HepG2 (cell line): ENCODE measurements around the gene ANKEF1. TPM values are rescaled to one million over a fixed set of nuclear protein-coding genes. Genes with fewer than 3 reads are reported as not detected.

Source experiments
- ATAC-seq: fragments of 200-7000 bp; cut with Tn5 transposase; 3 replicates; pipeline ENCODE4 v1.9.1; 2020; ENCODE audit warnings: mild to moderate bottlenecking, moderate library complexity
- BruUV-seq: library from RNA; stranded (reverse); fragments of 400-500 nt; replicated peaks from 2 replicates; lab custom pipeline; 2021; lab: Mats Ljungman, UMichigan
- CTCF ChIA-PET: fragments of 300-600 bp; formaldehyde crosslinking; extraction: SDS; loops from one replicate; lab custom pipeline; 2021; ENCODE audit warnings: low total read pairs, inconsistent platforms, low intra/inter-chr PET ratio; lab: Yijun Ruan, JAX
- POLR2A ChIA-PET: fragments of 350-600 bp; sonication (Branson Sonifier 250); formaldehyde crosslinking; loops from one replicate; lab custom pipeline; 2020; ENCODE audit warnings: antibody characterized with exemption, inconsistent platforms; lab: Yijun Ruan, JAX
- DNase-seq: peaks from one replicate; pipeline ENCODE4 v3.0.0-alpha.2; 2015; ENCODE audit warnings: low spot score
- FAIRE-seq: peaks from 3 replicates; lab custom pipeline; 2011; peaks lifted over from hg19 to GRCh38; lab: Jason Lieb, UNC
- H2AFZ ChIP-seq: one replicate; pipeline ENCODE4 v1.6.1; 2011; ENCODE audit warnings: low read length, inconsistent platforms
- H3K27ac ChIP-seq: fragments of 300-600 bp; 3 replicates; pipeline ENCODE4 v1.8.0; 2011; ENCODE audit warnings: mixed run types, mild to moderate bottlenecking, mixed read lengths, low read length, inconsistent platforms; ENCODE audit not compliant: insufficient read depth; ENCODE audit errors: extremely low read length
- H3K27me3 ChIP-seq, 2 experiments: fragments of 200-600 bp in 1 of 2; 2 replicates in 1 of 2; 3 replicates in 1 of 2; pipeline versions ENCODE4 v1.6.0 to v1.8.0; 2011; ENCODE audit warnings: low read length in 2 of 2, mild to moderate bottlenecking in 2 of 2, moderate library complexity in 2 of 2, inconsistent platforms in 1 of 2; ENCODE audit not compliant: insufficient read depth in 2 of 2, control insufficient read depth in 1 of 2
- H3K36me3 ChIP-seq, 2 experiments: fragments of 200-600 bp in 1 of 2; replicated peaks in 1 of 2; 2 replicates in 1 of 2; 3 replicates in 1 of 2; pipeline versions ENCODE4 v1.5.1 to v1.8.0; 2011; ENCODE audit warnings: low read length in 2 of 2, inconsistent platforms in 1 of 2; ENCODE audit not compliant: insufficient read depth in 2 of 2, control insufficient read depth in 1 of 2
- H3K4me1 ChIP-seq: 2 replicates; pipeline ENCODE4 v1.5.1; 2012; ENCODE audit warnings: low read length, inconsistent platforms; ENCODE audit not compliant: insufficient read depth
- H3K4me2 ChIP-seq: 2 replicates; pipeline ENCODE4 v1.6.0; 2011; ENCODE audit warnings: low read depth, low read length, inconsistent platforms
- H3K4me3 ChIP-seq, 3 experiments: fragments of 200-600 bp in 1 of 3; sonication (generic), shearing (Covaris generic) in 1 of 3; replicated peaks in 1 of 3; 2 replicates each; pipeline ENCODE4 v1.5.1; 2011 to 2016; ENCODE audit warnings: low read length in 3 of 3, inconsistent platforms in 2 of 3, low read depth in 2 of 3, mild to moderate bottlenecking in 2 of 3, control low read depth in 1 of 3, mixed read lengths in 1 of 3; ENCODE audit not compliant: insufficient read depth in 1 of 3
- H3K79me2 ChIP-seq: one replicate; pipeline ENCODE4 v1.6.1; 2011; ENCODE audit warnings: low read length, inconsistent platforms; ENCODE audit not compliant: insufficient read depth
- H3K9ac ChIP-seq: 2 replicates; pipeline ENCODE4 v1.6.0; 2011; ENCODE audit warnings: mild to moderate bottlenecking, low read depth, low read length, inconsistent platforms; ENCODE audit not compliant: insufficient read depth
- H3K9me3 ChIP-seq: 2 replicates; pipeline ENCODE4 v1.5.1; 2012; ENCODE audit warnings: mild to moderate bottlenecking, low read length
- H4K20me1 ChIP-seq: 2 replicates; pipeline ENCODE4 v1.6.0; 2011; ENCODE audit warnings: inconsistent platforms, mild to moderate bottlenecking, low read length, moderate library complexity; ENCODE audit not compliant: insufficient read depth
- KLF16 ChIP-seq, 2 experiments: sonication (generic) in 1 of 2; formaldehyde crosslinking in 1 of 2; IDR thresholded peaks; 2 replicates each; pipeline versions ENCODE4 v1.6.1 to v1.8.0; 2016 to 2023; ENCODE audit warnings: missing genetic modification reagents in 2 of 2, missing compliant biosample characterization in 1 of 2
- NBN ChIP-seq: fragments of 450-650 bp; conservative IDR thresholded peaks from 2 replicates; pipeline ENCODE4 v1.6.1; 2017
- SOX5 ChIP-seq: IDR thresholded peaks from 2 replicates; pipeline ENCODE4 v1.6.1; 2016; ENCODE audit warnings: borderline replicate concordance
- ZC3H4 ChIP-seq: sonication (generic); formaldehyde crosslinking; IDR thresholded peaks from 2 replicates; pipeline ENCODE4 v1.4.0; 2020; ENCODE audit warnings: missing genetic modification reagents, borderline replicate concordance
- ZFP36 ChIP-seq: fragments of 150-350 bp; IDR thresholded peaks from 2 replicates; pipeline ENCODE4 v1.6.1; 2018; ENCODE audit warnings: borderline replicate concordance, low read length, low read depth; ENCODE audit not compliant: partially characterized antibody
- ZFP62 ChIP-seq: sonication (generic); formaldehyde crosslinking; IDR thresholded peaks from 2 replicates; pipeline ENCODE4 v1.4.0; 2020; ENCODE audit warnings: missing genetic modification reagents
- ZNF432 ChIP-seq: sonication (generic); formaldehyde crosslinking; IDR thresholded peaks from 2 replicates; pipeline ENCODE4 v1.5.0; 2020; ENCODE audit warnings: missing genetic modification reagents, mild to moderate bottlenecking, borderline replicate concordance
- ZNF619 ChIP-seq: sonication (generic); formaldehyde crosslinking; IDR thresholded peaks from 2 replicates; pipeline ENCODE4 v1.4.0; 2020; ENCODE audit warnings: mild to moderate bottlenecking, missing genetic modification reagents
- ZSCAN12 ChIP-seq: sonication (generic); formaldehyde crosslinking; IDR thresholded peaks from 2 replicates; pipeline ENCODE4 v1.9.0; 2021; ENCODE audit warnings: mild to moderate bottlenecking, missing genetic modification reagents
- WGBS: methylation state at CpG from one replicate; pipeline ENCODE4 v1.1.6; 2017; ENCODE audit warnings: low lambda C conversion rate; 5-methylcytosine and 5-hydroxymethylcytosine counted together
- in situ Hi-C: cut with HindIII; loops from 2 replicates; pipeline ENCODE4 v1.10.0; 2017; ENCODE audit warnings: low pct_unique_long_range_greater_than_20kb; ENCODE audit not compliant: extremely low pct_ligation_motif_present
- intact Hi-C: fragments of 100-400 bp; cut with micrococcal nuclease; formaldehyde crosslinking; loops from one replicate; pipeline ENCODE4 v1.10.0; 2022; ENCODE audit not compliant: unreplicated experiment
- polyA plus RNA-seq, 8 experiments: library from polyadenylated mRNA; depleted of rRNA in 3 of 8; stranded (reverse) in 7 of 8; unstranded in 1 of 8; fragments of >200 nt; fragmentation: Illumina TruSeq in 4 of 8; extraction: Trizol in 4 of 8; gene quantifications; 2 replicates each; pipeline versions ENCODE4 v1.2.1 to v1.2.3, GENCODE V29; 2011 to 2016; ENCODE audit warnings: low read depth in 4 of 8, missing spikeins in 1 of 8, mixed read lengths in 1 of 8; ENCODE audit not compliant: insufficient read depth in 1 of 8
- total RNA-seq, 5 experiments: library from RNA; depleted of rRNA; stranded (reverse); fragments of >200 nt; fragmentation: Illumina TruSeq; extraction: Trizol; gene quantifications; 2 replicates each; pipeline ENCODE4 v1.2.3, GENCODE V29; 2016; ENCODE audit warnings: low read depth in 1 of 5
- TF ChIP-seq, protein P1 (sequence below): IDR thresholded peaks from 2 replicates; pipeline ENCODE4 v1.6.1; 2012; ENCODE audit warnings: low read length, improper control_type of control experiment
- TF ChIP-seq, protein P2 (sequence below): sonication (generic); formaldehyde crosslinking; IDR thresholded peaks from 2 replicates; pipeline ENCODE4 v1.9.0; 2021; ENCODE audit warnings: missing genetic modification reagents, borderline replicate concordance
- TF ChIP-seq, protein P3 (sequence below): sonication (generic); formaldehyde crosslinking; IDR thresholded peaks from 2 replicates; pipeline ENCODE4 v1.5.1; 2020; ENCODE audit warnings: missing genetic modification reagents, mild to moderate bottlenecking, borderline replicate concordance

Gene ANKEF1
- total and polyA plus RNA-seq, 2 of the 13 experiments (the other 11 are each of a cell fraction or from before 2014, with no cell fraction given) = 3.1 to 8.6 TPM

DNA sequence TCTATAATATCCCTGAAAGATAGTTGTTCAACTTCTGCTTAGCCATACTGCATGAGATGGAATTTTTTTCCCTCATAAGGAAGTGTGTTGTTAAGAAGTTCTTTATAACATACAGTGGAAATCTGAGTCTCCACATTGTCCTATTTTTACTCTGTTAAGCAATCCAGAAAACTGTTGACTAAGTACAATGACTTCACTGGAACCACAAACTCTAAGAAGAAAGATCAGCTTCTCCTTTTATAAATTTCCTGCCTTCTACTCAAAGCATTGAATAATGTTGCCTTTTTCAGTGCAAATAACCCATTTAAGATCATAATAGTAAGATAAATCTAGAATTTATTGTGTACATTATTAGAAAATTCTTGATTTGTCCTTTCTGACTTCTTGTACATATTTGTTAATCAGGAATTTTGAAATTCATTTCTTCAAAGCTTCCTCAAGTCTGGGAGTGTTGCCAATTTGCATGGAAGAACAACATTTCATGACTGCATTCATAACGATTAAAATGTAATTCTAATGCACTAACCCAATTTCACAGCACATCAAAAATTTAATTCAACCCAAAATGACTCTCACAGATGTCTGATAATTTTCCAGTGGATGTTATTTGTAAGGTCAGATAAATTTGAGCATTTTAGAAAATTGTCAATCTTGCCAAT lies 45.6 kb upstream of the ANKEF1 start:
- no peak for DNase-seq
- POLR2A ChIA-PET = no interaction called here
- TF ChIP-seq SOX5 (CRISPR knock-in tag) = no peak
- TF ChIP-seq NBN = no peak
- TF ChIP-seq, protein P1, sequence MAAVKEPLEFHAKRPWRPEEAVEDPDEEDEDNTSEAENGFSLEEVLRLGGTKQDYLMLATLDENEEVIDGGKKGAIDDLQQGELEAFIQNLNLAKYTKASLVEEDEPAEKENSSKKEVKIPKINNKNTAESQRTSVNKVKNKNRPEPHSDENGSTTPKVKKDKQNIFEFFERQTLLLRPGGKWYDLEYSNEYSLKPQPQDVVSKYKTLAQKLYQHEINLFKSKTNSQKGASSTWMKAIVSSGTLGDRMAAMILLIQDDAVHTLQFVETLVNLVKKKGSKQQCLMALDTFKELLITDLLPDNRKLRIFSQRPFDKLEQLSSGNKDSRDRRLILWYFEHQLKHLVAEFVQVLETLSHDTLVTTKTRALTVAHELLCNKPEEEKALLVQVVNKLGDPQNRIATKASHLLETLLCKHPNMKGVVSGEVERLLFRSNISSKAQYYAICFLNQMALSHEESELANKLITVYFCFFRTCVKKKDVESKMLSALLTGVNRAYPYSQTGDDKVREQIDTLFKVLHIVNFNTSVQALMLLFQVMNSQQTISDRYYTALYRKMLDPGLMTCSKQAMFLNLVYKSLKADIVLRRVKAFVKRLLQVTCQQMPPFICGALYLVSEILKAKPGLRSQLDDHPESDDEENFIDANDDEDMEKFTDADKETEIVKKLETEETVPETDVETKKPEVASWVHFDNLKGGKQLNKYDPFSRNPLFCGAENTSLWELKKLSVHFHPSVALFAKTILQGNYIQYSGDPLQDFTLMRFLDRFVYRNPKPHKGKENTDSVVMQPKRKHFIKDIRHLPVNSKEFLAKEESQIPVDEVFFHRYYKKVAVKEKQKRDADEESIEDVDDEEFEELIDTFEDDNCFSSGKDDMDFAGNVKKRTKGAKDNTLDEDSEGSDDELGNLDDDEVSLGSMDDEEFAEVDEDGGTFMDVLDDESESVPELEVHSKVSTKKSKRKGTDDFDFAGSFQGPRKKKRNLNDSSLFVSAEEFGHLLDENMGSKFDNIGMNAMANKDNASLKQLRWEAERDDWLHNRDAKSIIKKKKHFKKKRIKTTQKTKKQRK = no peak
- no peak for TF ChIP-seq ZFP36
- TF ChIP-seq, protein P2, sequence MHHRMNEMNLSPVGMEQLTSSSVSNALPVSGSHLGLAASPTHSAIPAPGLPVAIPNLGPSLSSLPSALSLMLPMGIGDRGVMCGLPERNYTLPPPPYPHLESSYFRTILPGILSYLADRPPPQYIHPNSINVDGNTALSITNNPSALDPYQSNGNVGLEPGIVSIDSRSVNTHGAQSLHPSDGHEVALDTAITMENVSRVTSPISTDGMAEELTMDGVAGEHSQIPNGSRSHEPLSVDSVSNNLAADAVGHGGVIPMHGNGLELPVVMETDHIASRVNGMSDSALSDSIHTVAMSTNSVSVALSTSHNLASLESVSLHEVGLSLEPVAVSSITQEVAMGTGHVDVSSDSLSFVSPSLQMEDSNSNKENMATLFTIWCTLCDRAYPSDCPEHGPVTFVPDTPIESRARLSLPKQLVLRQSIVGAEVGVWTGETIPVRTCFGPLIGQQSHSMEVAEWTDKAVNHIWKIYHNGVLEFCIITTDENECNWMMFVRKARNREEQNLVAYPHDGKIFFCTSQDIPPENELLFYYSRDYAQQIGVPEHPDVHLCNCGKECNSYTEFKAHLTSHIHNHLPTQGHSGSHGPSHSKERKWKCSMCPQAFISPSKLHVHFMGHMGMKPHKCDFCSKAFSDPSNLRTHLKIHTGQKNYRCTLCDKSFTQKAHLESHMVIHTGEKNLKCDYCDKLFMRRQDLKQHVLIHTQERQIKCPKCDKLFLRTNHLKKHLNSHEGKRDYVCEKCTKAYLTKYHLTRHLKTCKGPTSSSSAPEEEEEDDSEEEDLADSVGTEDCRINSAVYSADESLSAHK (CRISPR knock-in tag) = no peak
- TF ChIP-seq ZC3H4 (CRISPR knock-in tag) = no peak
- no peak for TF ChIP-seq ZSCAN12 (CRISPR knock-in tag)
- no peak for TF ChIP-seq ZNF432
- no peak for TF ChIP-seq KLF16 (CRISPR knock-in tag; IDR thresholded peaks at IDR 0.05)
- TF ChIP-seq, protein P3, sequence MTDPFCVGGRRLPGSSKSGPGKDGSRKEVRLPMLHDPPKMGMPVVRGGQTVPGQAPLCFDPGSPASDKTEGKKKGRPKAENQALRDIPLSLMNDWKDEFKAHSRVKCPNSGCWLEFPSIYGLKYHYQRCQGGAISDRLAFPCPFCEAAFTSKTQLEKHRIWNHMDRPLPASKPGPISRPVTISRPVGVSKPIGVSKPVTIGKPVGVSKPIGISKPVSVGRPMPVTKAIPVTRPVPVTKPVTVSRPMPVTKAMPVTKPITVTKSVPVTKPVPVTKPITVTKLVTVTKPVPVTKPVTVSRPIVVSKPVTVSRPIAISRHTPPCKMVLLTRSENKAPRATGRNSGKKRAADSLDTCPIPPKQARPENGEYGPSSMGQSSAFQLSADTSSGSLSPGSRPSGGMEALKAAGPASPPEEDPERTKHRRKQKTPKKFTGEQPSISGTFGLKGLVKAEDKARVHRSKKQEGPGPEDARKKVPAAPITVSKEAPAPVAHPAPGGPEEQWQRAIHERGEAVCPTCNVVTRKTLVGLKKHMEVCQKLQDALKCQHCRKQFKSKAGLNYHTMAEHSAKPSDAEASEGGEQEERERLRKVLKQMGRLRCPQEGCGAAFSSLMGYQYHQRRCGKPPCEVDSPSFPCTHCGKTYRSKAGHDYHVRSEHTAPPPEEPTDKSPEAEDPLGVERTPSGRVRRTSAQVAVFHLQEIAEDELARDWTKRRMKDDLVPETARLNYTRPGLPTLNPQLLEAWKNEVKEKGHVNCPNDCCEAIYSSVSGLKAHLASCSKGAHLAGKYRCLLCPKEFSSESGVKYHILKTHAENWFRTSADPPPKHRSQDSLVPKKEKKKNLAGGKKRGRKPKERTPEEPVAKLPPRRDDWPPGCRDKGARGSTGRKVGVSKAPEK (CRISPR knock-in tag) = no peak
- no peak for TF ChIP-seq ZNF619 (CRISPR knock-in tag)
- no peak for TF ChIP-seq ZFP62

More for the DNA sequence above, 45.6 kb upstream of the ANKEF1 start:
- CTCF ChIA-PET = no interaction called here
- H3K4me2 ChIP-seq = no peak overlapping the region
- no peaks in the 10 kb centered on the region for H3K4me1 ChIP-seq
- H3K9me3 ChIP-seq = no peaks in the 10 kb centered on the region
- intact Hi-C loops (no loop called here), in situ Hi-C loops (loop anchor here (10.0 kb wide), 1 partner anchor 1556 kb away; no protein-coding TSS in a partner anchor)
- no peaks in the 10 kb centered on the region for H4K20me1 ChIP-seq
- H3K27ac ChIP-seq = no peak overlapping the region
- FAIRE-seq = no peak
- BruUV-seq = no TSS peak
- 0% methylated on average over 1 of the region's 1 CpG for WGBS
- ATAC-seq = no peak
- no peaks in the 10 kb centered on the region; a peak in 1 of 5 replicates for H3K27me3 ChIP-seq
- H3K79me2 ChIP-seq = no peaks in the 10 kb centered on the region
- no peaks in the 10 kb centered on the region for H3K36me3 ChIP-seq
- no peak overlapping the region for H2AFZ ChIP-seq
- no peak overlapping the region for H3K9ac ChIP-seq
- no peak overlapping the region for H3K4me3 ChIP-seq
